Neural cell (in vitro differentiated cells): ENCODE data around the gene TRIM44. TPM values are rescaled to one million over a fixed set of nuclear protein-coding genes. Genes with fewer than 3 reads are reported as not detected.

ENCODE experiments used
- H2AFZ ChIP-seq: fragments of 200-600, 300-800 bp; sonication (generic), shearing (Covaris generic); 2 replicates; pipeline ENCODE4 v1.6.0; 2014; ENCODE audit warnings: low read depth, mild to moderate bottlenecking, antibody characterized with exemption, low read length, moderate library complexity
- H3F3A ChIP-seq: fragments of 200-600 bp; shearing (Covaris generic); 2 replicates; pipeline ENCODE4 v1.6.1; 2016; ENCODE audit warnings: mild to moderate bottlenecking, moderate library complexity, mixed read lengths, antibody characterized with exemption, low read length; ENCODE audit not compliant: insufficient read depth, poor library complexity, severe bottlenecking
- H3K27ac ChIP-seq: fragments of 200-600, 300-800 bp; sonication (generic), shearing (Covaris generic); 2 replicates; pipeline ENCODE4 v1.5.1; 2014; ENCODE audit warnings: mild to moderate bottlenecking, low read length, moderate library complexity
- H3K27me3 ChIP-seq: fragments of 300-800, 200-600 bp; sonication (generic), shearing (Covaris generic); 2 replicates; pipeline ENCODE4 v1.6.0; 2014; ENCODE audit warnings: mild to moderate bottlenecking, low read depth, low read length, moderate library complexity; ENCODE audit not compliant: insufficient read depth
- H3K36me3 ChIP-seq: fragments of 300-800, 200-600 bp; sonication (generic), shearing (Covaris generic); 2 replicates; pipeline ENCODE4 v1.5.1; 2014; ENCODE audit warnings: mild to moderate bottlenecking, antibody characterized with exemption, low read length, moderate library complexity; ENCODE audit not compliant: insufficient read depth
- H3K4me2 ChIP-seq: fragments of 300-800, 200-600 bp; sonication (generic), shearing (Covaris generic); 2 replicates; pipeline ENCODE4 v1.6.0; 2014; ENCODE audit warnings: mild to moderate bottlenecking, low read length
- H3K4me3 ChIP-seq: fragments of 300-800, 200-600 bp; sonication (generic), shearing (Covaris generic); 2 replicates; pipeline ENCODE4 v1.5.1; 2014; ENCODE audit warnings: mild to moderate bottlenecking, low read length, moderate library complexity
- H3K79me2 ChIP-seq: fragments of 200-600 bp; shearing (Covaris generic); replicated peaks from 2 replicates; pipeline ENCODE4 v1.6.0; 2014; ENCODE audit warnings: mild to moderate bottlenecking, low read length, moderate library complexity; ENCODE audit not compliant: insufficient read depth
- H3K9ac ChIP-seq: fragments of 300-800, 200-600 bp; sonication (generic), shearing (Covaris generic); 2 replicates; pipeline ENCODE4 v1.6.1; 2016; ENCODE audit warnings: mild to moderate bottlenecking, low read length, mixed read lengths
- H3K9me2 ChIP-seq: fragments of 200-600 bp; shearing (Covaris generic); 2 replicates; pipeline ENCODE4 v1.6.1; 2016; ENCODE audit warnings: mild to moderate bottlenecking, low read length, mixed read lengths; ENCODE audit not compliant: insufficient read depth
- H3K9me3 ChIP-seq: fragments of 200-600, 300-800 bp; sonication (generic), shearing (Covaris generic); 2 replicates; pipeline ENCODE4 v1.6.1; 2016; ENCODE audit warnings: mild to moderate bottlenecking, mixed run types, low read length, moderate library complexity, mixed read lengths
- H4K20me1 ChIP-seq: fragments of 200-600 bp; shearing (Covaris generic); 2 replicates; pipeline ENCODE4 v1.6.1; 2016; ENCODE audit warnings: mild to moderate bottlenecking, mixed run types; ENCODE audit not compliant: insufficient read depth
- CTCF ChIP-seq: fragments of 450-650 bp; IDR thresholded peaks from 2 replicates; pipeline ENCODE4 v1.5.1; 2014; ENCODE audit warnings: antibody characterized with exemption, mild to moderate bottlenecking, moderate library complexity; ENCODE audit not compliant: poor library complexity, severe bottlenecking
- EP300 ChIP-seq: fragments of 450-650 bp; conservative IDR thresholded peaks from 2 replicates; pipeline ENCODE4 v1.6.1; 2014; ENCODE audit warnings: antibody characterized with exemption, mild to moderate bottlenecking, moderate library complexity; ENCODE audit not compliant: poor library complexity, severe bottlenecking
- EZH2 ChIP-seq: fragments of 200-600, 300-800 bp; shearing (Covaris generic), sonication (generic); IDR thresholded peaks from 2 replicates; pipeline ENCODE4 v1.6.1; 2014; ENCODE audit warnings: antibody characterized with exemption, low read length, borderline replicate concordance, mild to moderate bottlenecking; ENCODE audit not compliant: insufficient read depth, poor library complexity, severe bottlenecking
- MXI1 ChIP-seq: fragments of 450-650 bp; conservative IDR thresholded peaks from 2 replicates; pipeline ENCODE4 v1.6.1; 2014; ENCODE audit warnings: antibody characterized with exemption, mild to moderate bottlenecking; ENCODE audit not compliant: poor library complexity, severe bottlenecking
- POLR2AphosphoS5 ChIP-seq: IDR thresholded peaks from 2 replicates; pipeline ENCODE4 v1.6.1; 2012
- RAD21 ChIP-seq: fragments of 450-650 bp; conservative IDR thresholded peaks from 2 replicates; pipeline ENCODE4 v1.6.1; 2014; ENCODE audit warnings: antibody characterized with exemption, mild to moderate bottlenecking, moderate library complexity
- REST ChIP-seq: IDR thresholded peaks from 2 replicates; pipeline ENCODE4 v1.6.1; 2012; ENCODE audit warnings: borderline replicate concordance
- SMC3 ChIP-seq: fragments of 450-650 bp; conservative IDR thresholded peaks from 2 replicates; pipeline ENCODE4 v1.6.1; 2014; ENCODE audit warnings: antibody characterized with exemption, mild to moderate bottlenecking, moderate library complexity; ENCODE audit not compliant: poor library complexity
- TAF1 ChIP-seq: IDR thresholded peaks from 2 replicates; pipeline ENCODE4 v1.6.1; 2012; ENCODE audit warnings: low read depth
- polyA plus RNA-seq: library from polyadenylated mRNA; depleted of rRNA; stranded (reverse); fragments of >200 nt; gene quantifications from 2 replicates; pipeline ENCODE4 v1.2.3, GENCODE V29; 2014

Gene TRIM44
- polyA plus RNA-seq, 1 donor from 2014 or later: 14.9 TPM

GRCh38 chr11:35800970-35801953, 138.7 kb downstream of the TRIM44 start:
- no peaks in the 10 kb centered on the region for H3K36me3 ChIP-seq
- H2AFZ ChIP-seq: no peak overlapping the region
- no peak overlapping the region for H3K4me2 ChIP-seq
- no peaks in the 10 kb centered on the region for H4K20me1 ChIP-seq
- H3K9ac ChIP-seq: no peak overlapping the region
- H3K9me2 ChIP-seq: no peaks in the 10 kb centered on the region
- TF ChIP-seq REST (no peak), EP300 (no peak), RAD21 (no peak), POLR2AphosphoS5 (no peak), SMC3 (no peak), MXI1 (no peak), EZH2 (no peak), CTCF (no peak), TAF1 (no peak)
- no peaks in the 10 kb centered on the region for H3K9me3 ChIP-seq
- no peak overlapping the region for H3K27ac ChIP-seq
- H3K27me3 ChIP-seq: no peaks in the 10 kb centered on the region
- no peak overlapping the region for H3K4me3 ChIP-seq
- no peaks in the 10 kb centered on the region for H3F3A ChIP-seq
- no peaks in the 10 kb centered on the region for H3K79me2 ChIP-seq

GRCh38 chr11:35802221-35802620, 139.6 kb downstream of the TRIM44 start:
- H2AFZ ChIP-seq: no peak overlapping the region
- no peaks in the 10 kb centered on the region for H3K79me2 ChIP-seq
- no peak overlapping the region for H3K4me3 ChIP-seq
- H3K9me2 ChIP-seq: no peaks in the 10 kb centered on the region
- no peaks in the 10 kb centered on the region for H3K9me3 ChIP-seq
- H3K27me3 ChIP-seq: no peaks in the 10 kb centered on the region
- no peak overlapping the region for H3K4me2 ChIP-seq
- no peak overlapping the region for H3K27ac ChIP-seq
- no peaks in the 10 kb centered on the region for H3F3A ChIP-seq
- H4K20me1 ChIP-seq: no peaks in the 10 kb centered on the region
- no peaks in the 10 kb centered on the region for H3K36me3 ChIP-seq
- H3K9ac ChIP-seq: no peak overlapping the region
- no peak for TF ChIP-seq SMC3
- no peak for TF ChIP-seq EZH2
- TF ChIP-seq POLR2AphosphoS5: no peak
- TF ChIP-seq MXI1: no peak
- no peak for TF ChIP-seq TAF1
- TF ChIP-seq REST: no peak
- no peak for TF ChIP-seq RAD21
- no peak for TF ChIP-seq EP300
- no peak for TF ChIP-seq CTCF
